ENCODE results near the gene ATP10A.

- TF ChIP-seq CTCF (IDR thresholded peaks at IDR 0.05) (no peak), POLR2A (IDR thresholded peaks at IDR 0.05) (no peak)
Measured at GRCh38 chr15:25785641-25786025, 77.5 kb downstream of the ATP10A start.
